ENCODE results near the gene LRRC8A.
A peak's percentile ranks its signal among the peaks of the same experiment; 100 is the strongest.

LRRC8A gene

GRCh38 chr9:128902351-128903078 lies 20.6 kb downstream of the LRRC8A start:
- no peak for DNase-seq

DNA sequence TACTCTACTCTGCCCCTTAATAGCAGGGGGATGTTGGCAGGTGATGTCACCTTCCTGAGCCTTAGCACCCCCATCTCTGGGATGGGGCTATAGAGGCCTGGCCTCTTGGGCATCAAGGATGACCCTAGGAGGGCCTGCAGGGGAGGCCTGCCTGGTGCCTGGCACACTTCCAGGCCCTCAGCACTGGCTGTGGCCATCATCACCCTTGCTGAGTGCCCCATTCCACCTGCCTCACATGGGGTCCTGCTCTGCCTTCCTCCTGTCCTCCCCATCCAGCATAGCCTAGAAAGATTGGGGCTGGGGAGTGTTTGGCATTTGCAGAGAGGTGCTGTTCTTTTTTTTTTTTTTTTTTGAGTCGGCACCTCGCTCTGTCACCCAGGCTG lies 21.1 kb downstream of the LRRC8A start:
- no peak for DNase-seq

- DNase-seq: no peak
Observed at GRCh38 chr9:128903871-128904620, 22.1 kb downstream of the LRRC8A start.

- DNase-seq: no peak
Observed at GRCh38 chr9:128905964-128906363, 24.0 kb downstream of the LRRC8A start.

GRCh38 chr9:128906741-128907140 lies 24.8 kb downstream of the LRRC8A start:
- DNase-seq: no peak

DNA sequence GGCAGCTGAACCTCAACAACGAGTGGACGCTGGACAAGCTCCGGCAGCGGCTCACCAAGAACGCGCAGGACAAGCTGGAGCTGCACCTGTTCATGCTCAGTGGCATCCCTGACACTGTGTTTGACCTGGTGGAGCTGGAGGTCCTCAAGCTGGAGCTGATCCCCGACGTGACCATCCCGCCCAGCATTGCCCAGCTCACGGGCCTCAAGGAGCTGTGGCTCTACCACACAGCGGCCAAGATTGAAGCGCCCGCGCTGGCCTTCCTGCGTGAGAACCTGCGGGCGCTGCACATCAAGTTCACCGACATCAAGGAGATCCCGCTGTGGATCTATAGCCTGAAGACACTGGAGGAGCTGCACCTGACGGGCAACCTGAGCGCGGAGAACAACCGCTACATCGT lies 26.4 kb downstream of the LRRC8A start:
- no peak for DNase-seq

DNA sequence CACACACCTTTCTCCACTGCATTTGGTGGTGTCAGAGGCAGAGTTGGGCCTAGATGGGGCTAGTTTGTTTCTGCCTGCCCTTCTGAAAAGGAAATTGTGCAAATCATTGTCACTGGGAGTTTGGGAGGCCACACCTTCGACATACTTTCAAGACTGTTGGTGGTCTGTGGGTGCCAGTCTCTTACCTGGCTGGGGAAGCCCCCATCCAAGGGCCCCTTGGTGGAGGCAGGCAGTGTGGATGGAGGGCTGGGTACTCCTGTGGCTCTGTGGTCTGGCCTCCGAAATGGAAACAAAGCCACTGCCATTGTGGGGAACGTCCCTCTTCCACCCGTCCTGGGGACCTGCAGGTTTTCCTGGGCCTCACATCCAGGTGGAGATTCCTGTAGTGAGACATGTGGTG lies 27.9 kb downstream of the LRRC8A start:
- DNase-seq: no peak

GRCh38 chr9:128910906-128911305 lies 29.0 kb downstream of the LRRC8A start:
- no peak for DNase-seq

- peak; percentile 38 for DNase-seq
Observed at GRCh38 chr9:128911529-128912035, 29.6 kb downstream of the LRRC8A start.

GRCh38 chr9:128912270-128912853 lies 30.4 kb downstream of the LRRC8A start:
- DNase-seq: no peak

DNA sequence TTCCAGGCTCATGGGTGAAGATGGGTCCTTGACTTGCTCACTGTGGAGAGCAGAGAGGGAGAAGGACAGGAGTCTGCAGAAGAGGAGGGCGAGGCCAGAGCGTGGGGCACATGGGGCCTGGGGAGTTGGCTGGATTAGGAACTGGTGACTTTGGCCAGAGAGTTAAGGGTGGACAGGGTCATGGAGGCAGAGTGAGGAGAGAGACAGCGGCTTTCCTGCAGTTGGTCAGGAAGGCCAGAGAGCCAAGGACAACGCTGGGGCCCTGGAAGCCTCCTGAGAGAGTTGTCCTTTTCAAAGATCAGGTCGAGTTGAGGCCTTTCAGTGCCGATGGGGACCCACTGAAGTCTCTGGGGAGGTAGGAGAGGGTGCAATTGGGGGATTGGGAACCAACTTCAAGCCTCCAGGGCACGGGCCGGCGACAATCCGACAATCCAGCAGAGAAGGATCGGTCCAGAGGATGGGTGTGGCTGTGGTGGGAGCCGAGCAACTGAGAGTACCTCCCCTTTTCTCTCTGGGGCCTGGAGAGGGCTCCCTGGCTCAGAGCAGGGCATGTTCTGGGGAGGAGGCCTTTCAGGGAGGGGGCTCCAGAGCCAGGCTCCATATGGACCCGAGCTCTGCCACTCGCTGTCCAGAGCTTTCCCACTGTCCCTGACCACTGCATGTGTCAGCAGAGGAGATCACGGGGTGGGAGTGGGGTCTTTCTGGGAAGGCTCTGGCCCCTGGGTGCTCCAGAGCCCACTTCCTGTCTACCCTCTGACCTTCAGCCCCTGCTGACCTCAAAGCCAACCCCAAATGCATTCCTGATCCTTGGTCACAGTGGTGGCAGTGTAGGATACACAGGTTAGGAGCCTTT lies 31.3 kb downstream of the LRRC8A start:
- no peak for DNase-seq

DNA sequence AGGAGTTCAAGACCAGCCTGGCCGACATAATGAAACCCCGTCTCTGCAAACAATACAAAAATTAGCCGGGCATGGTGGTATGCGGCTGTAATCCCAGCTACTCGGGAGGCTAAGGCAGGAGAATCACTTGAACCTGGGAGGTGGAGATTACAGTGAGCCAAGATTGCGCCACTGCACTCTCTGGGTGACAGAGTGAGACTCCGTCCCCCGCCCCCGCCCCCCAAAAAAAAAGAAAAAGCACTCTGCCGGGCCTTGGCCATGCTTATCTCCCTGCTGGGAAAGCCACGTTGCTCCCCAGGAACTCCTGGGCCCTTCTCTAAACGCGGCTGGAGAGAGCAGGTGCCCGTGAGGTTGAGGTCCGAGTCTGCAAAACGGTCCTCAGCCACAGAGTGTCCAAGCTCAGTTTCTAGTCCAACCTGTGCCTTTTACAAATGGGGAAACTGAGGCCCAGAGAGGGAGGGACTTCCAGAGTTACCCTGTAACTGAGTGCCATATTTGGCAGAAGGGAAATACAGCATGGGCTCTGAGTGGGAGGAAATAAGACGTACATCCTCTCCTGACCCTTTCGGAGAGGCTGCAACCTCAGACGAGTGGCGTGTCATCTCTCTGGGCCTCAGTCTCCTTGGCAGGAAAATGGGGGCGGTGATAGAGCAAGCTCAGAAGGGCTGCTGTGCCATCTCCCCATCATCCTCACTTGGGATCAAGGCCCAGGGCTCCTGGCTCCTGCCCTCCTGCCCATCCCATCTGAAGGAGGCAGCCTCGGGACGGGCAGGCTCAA lies 32.3 kb downstream of the LRRC8A start:
- DNase-seq: no peak

DNA sequence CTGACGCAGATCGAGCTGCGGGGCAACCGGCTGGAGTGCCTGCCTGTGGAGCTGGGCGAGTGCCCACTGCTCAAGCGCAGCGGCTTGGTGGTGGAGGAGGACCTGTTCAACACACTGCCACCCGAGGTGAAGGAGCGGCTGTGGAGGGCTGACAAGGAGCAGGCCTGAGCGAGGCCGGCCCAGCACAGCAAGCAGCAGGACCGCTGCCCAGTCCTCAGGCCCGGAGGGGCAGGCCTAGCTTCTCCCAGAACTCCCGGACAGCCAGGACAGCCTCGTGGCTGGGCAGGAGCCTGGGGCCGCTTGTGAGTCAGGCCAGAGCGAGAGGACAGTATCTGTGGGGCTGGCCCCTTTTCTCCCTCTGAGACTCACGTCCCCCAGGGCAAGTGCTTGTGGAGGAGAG lies 34.3 kb downstream of the LRRC8A start:
- DNase-seq: no peak

GRCh38 chr9:128916745-128917144 lies 34.8 kb downstream of the LRRC8A start:
- DNase-seq: no peak

GRCh38 chr9:128917151-128917849 lies 35.4 kb downstream of the LRRC8A start:
- DNase-seq: peak; percentile 64

- no peak for DNase-seq
Observed at GRCh38 chr9:128918921-128919320, 37.0 kb downstream of the LRRC8A start.

DNA sequence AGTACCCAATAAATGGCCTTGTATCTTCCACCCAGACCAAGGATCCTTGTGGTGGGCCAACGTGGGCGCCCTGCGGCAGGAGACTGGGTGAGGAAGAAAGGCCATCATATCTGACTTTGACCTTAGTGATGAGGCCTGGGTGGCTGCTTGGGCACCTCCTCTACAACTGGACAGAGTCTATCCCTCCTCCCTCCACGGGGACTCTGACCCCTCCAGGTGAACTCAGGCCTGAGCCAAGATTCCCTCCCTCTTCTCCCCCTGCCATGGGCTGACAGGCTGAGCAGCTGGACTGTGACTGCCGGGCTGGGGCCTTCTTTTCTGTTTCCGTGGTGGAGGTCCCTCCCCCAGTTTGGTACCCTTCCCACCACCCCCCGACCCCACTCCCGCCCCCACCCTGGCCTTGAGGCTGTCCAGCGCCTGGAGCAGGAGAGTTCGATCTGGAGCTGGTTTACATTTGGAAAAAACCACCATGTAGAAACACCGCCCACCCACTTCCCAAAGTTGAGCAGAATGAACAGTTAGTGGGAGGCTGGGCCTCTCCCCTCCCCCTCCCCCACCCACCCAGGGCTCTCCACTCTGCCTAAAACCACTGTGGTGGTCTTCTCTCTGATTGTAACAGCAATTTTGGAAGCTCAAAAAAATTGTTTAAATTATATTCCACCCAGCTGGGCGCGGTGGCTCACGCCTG lies 37.6 kb downstream of the LRRC8A start:
- DNase-seq: no peak

DNA sequence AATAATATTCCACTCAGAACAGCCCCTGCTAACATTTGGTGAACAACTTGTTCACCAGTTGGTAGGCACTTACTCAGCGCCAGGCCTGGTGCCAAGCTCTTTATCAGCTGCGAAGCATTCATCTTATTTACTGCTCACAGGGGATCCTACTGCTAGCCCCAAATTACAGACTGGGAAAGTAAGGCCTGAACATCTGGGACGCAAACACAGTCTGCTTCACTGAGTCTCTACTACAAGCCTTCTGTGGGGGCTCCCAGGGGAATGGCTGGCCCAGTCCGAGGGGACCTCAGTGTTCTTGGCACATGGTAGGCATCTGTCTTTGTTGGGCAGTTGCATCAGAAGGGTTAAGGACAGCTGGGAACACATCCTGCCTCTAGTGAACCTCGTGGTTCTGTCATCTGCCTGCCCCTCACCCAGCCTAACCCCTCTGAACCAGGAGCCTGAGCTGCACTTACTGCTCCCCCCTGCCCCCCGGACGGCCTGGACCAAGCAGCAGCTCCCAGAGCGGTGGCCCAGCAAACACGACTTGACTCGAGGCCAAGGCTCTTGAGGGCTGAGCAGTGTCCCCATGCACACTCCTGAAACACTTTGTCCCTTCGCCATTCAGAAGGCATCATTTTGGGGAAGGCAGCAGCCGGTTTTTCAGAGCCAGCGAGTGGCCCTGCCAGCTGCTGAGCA lies 38.6 kb downstream of the LRRC8A start, which contains the start of gene PHYHD1:
PHYHD1 (plus strand) TSS at position 602 of the 678 bp plus-strand sequence. CDS start 1,342 bp downstream, outside the sequence.
- DNase-seq: peak; percentile 49

GRCh38 chr9:128921881-128922763 lies 40.2 kb downstream of the LRRC8A start:
- DNase-seq: peak; percentile 90
